ENCODE results near the gene CDK7. TPM values are rescaled to one million over a fixed set of nuclear protein-coding genes. Genes with fewer than 3 reads are reported as not detected.
"Not testable (repeated sequence)": the region's sequence is repeated elsewhere in the genome, so short reads cannot be mapped to it uniquely, and the experiment has no call there.

CDK7 gene
- polyA plus RNA-seq, 6 donors from 2014 or later: 28.8 to 55.4 (median 31.4) TPM

DNA sequence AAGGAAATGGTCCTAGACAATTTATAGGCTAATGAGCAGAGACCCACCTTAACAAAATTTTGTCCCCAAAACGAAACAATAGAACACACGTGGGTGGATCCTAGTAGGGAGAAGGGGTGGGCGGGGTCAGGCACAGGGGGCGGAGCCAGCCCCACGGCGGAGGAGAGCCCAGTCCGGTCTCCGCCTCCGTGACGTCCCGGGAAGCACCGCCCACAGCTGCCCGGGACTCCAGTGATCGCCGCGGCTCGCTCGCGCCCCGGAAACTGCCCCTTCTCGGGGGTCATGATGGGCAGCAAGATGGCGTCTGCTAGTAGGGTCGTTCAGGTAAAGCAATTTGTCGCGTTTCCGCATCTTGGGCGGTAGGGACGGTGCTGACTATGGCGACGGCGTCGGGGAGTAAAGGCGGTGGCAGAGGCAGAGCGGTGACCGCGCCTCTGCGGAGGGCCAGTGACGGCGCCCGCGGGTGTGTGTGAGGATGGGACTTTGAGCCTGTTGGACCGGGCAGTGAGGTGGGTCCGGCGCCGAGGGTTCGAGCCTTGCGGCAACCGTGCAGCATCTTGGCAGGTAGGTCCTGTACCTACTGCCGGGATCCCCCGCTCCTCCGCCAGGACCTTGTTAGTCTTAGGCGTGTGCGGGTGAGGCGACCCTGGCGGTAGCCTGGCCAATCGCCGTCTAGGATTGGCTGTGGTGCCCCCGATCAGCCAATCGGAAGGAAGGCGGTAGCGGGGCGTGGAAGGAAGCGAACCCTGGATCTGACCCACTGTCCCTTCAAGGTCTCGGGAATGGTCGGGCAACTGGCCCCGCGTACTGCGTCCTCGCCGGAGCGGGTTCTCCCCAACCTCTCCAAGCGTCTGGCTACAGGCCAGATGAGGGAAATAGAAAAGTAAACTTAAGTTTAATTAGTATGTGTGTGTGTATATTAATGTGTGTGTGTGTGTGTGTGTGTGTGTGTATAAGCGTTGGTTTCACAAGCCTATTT, 16.8 kb upstream of the CDK7 start:
- Mint-ChIP-seq H3K27ac (peak overlapping the region; percentile 97 to 99 (median 98)), H3K4me1 (peaks cover 5 to 38% (median 12%) of the 10 kb centered on the region in 3 donors), H3K36me3 (no peaks in the 10 kb centered on the region), H3K27me3 (no peaks in the 10 kb centered on the region), H3K9me3 (no peaks in the 10 kb centered on the region), H3K4me3 (peak overlapping the region; percentile 96 to 99 (median 99))
- ATAC-seq (ENCODE audit: low read depth in 2 of 2) (peak; percentile 87 to 89), DNase-seq (peak; percentile 92)

GRCh38 chr5:69219939-69220338, 14.7 kb upstream of the CDK7 start:
- no peaks in the 10 kb centered on the region for H3K27me3 Mint-ChIP-seq
- ATAC-seq (ENCODE audit: low read depth in 2 of 2) (no peak), DNase-seq (no peak)
- H3K9me3 Mint-ChIP-seq: no peaks in the 10 kb centered on the region
- peak overlapping the region in 1 of 6 donors; percentile 86 for H3K27ac Mint-ChIP-seq
- H3K4me1 Mint-ChIP-seq: peaks cover 5 to 38% (median 12%) of the 10 kb centered on the region in 3 donors
- H3K36me3 Mint-ChIP-seq: no peaks in the 10 kb centered on the region
- H3K4me3 Mint-ChIP-seq: peak overlapping the region in 3 of 8 donors; percentile 12 to 69 (median 58)

DNA sequence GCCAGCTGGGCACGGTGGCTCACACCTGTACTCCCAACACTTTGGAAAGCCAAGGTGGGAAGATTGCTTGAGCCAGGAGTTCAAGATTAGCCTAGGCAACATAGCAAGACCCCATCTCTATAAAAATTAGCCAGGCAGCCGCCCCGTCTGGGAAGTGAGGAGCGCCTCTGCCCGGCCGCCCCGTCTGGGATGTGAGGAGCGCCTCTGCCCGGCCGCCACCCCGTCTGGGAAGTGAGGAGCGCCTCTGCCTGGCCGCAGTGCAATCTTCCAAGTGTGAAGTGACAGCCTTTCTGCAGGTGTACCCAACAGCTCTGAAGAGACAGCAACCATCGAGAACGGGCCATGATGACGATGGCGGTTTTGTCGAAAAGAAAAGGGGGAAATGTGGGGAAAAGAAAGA, 14.3 kb upstream of the CDK7 start:
- H3K4me3 Mint-ChIP-seq: peak overlapping the region in 2 of 8 donors; percentile 12 to 58
- not testable (repeated sequence) for H3K9me3 Mint-ChIP-seq; ATAC-seq (ENCODE audit: low read depth in 2 of 2); H3K27me3 Mint-ChIP-seq; DNase-seq; H3K27ac Mint-ChIP-seq; H3K36me3 Mint-ChIP-seq
- H3K4me1 Mint-ChIP-seq: peaks cover 5 to 38% (median 12%) of the 10 kb centered on the region in 3 donors

DNA sequence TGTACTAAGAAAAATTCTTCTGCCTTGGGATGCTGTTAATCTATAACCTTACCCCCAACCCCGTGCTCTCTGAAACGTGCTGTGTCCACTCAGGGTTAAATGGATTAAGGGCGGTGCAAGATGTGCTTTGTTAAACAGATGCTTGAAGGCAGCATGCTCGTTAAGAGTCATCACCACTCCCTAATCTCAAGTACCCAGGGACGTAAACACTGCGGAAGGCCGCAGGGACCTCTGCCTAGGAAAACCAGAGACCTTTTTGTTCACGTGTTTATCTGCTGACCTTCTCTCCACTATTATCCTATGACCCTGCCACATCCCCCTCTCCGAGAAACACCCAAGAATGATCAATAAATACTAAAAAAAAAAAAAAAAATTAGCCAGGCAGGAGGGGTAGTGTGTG, 13.9 kb upstream of the CDK7 start:
- Mint-ChIP-seq H3K4me1 (peaks cover 5 to 36% (median 12%) of the 10 kb centered on the region in 3 donors), H3K27ac (peak overlapping the region in 1 of 6 donors; percentile 37)
- H3K36me3 Mint-ChIP-seq; DNase-seq; H3K4me3 Mint-ChIP-seq; H3K27me3 Mint-ChIP-seq; ATAC-seq (ENCODE audit: low read depth in 2 of 2); H3K9me3 Mint-ChIP-seq: not testable (repeated sequence)

DNA sequence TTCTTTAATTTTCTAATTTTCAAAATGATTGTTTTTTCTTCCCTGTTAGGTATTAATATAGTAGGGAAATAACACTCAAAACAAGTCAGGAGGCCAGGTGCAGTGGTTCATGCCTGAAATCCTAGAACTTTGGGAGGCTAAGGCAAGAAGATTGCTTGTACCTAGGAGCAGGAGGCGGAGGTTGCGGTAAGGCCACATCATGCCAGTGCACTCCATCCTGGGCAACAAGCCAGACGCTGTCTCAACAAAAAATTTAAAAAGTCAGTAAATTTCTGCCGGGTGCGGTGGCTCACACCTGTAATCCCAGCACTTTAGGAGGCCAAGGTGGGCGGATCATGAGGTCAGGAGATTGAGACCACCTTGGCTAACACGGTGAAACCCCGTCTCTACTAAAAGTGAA, 10.2 kb upstream of the CDK7 start:
- H3K4me3 Mint-ChIP-seq: no peak overlapping the region
- no peak for DNase-seq
- no peaks in the 10 kb centered on the region for H3K9me3 Mint-ChIP-seq
- no peak for ATAC-seq (ENCODE audit: low read depth in 2 of 2)
- no peaks in the 10 kb centered on the region for H3K36me3 Mint-ChIP-seq
- no peaks in the 10 kb centered on the region for H3K27me3 Mint-ChIP-seq
- no peak overlapping the region for H3K27ac Mint-ChIP-seq
- peaks cover 0 to 17% (median 5%) of the 10 kb centered on the region in 3 donors for H3K4me1 Mint-ChIP-seq

DNA sequence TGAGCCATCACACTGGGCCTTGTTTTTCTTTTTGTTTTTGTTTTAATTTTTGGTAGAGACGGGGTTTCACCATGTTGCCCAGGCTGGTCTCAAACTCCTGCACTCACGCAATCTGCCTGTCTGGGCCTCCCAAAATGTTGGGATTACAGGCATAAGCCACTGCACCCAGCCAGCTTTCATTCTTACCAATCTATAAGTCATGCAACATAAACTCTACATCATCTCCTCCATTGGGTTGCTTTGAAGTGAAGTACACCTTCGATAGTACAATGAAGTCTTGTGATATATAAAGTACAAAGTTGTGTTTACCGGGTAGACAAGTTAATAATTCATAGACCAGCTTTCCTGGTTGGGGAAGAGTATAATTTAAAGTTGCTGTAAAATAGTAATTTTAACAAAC, 8.8 kb upstream of the CDK7 start:
- ATAC-seq (ENCODE audit: low read depth in 2 of 2): no peak
- Mint-ChIP-seq H3K27ac (peak overlapping the region in 1 of 6 donors; percentile 33), H3K4me1 (peaks cover 0 to 11% (median 5%) of the 10 kb centered on the region in 3 donors), H3K9me3 (no peaks in the 10 kb centered on the region), H3K4me3 (no peak overlapping the region), H3K27me3 (no peaks in the 10 kb centered on the region), H3K36me3 (no peaks in the 10 kb centered on the region)
- no peak for DNase-seq

GRCh38 chr5:69230181-69230580, 4.5 kb upstream of the CDK7 start:
- Mint-ChIP-seq H3K9me3 (no peaks in the 10 kb centered on the region), H3K27ac (no peak overlapping the region), H3K36me3 (no peaks in the 10 kb centered on the region), H3K4me3 (no peak overlapping the region), H3K27me3 (no peaks in the 10 kb centered on the region), H3K4me1 (peaks cover 0 to 12% (median 0%) of the 10 kb centered on the region in 3 donors)
- no peak for ATAC-seq (ENCODE audit: low read depth in 2 of 2)
- DNase-seq: no peak

GRCh38 chr5:69231281-69231680, 3.4 kb upstream of the CDK7 start:
- Mint-ChIP-seq H3K36me3 (no peaks in the 10 kb centered on the region), H3K27me3 (no peaks in the 10 kb centered on the region), H3K27ac (no peak overlapping the region), H3K9me3 (no peaks in the 10 kb centered on the region), H3K4me1 (peaks cover 4 to 22% (median 10%) of the 10 kb centered on the region in 3 donors), H3K4me3 (peak overlapping the region in 1 of 8 donors; percentile 90)
- DNase-seq (no peak), ATAC-seq (ENCODE audit: low read depth in 2 of 2) (no peak)

- DNase-seq (no peak), ATAC-seq (ENCODE audit: low read depth in 2 of 2) (no peak)
- H3K27me3 Mint-ChIP-seq: no peaks in the 10 kb centered on the region
- no peaks in the 10 kb centered on the region for H3K9me3 Mint-ChIP-seq
- H3K27ac Mint-ChIP-seq: peak overlapping the region in 1 of 6 donors; percentile 56
- H3K4me3 Mint-ChIP-seq: peak overlapping the region in 2 of 8 donors; percentile 16 to 90
- no peaks in the 10 kb centered on the region for H3K36me3 Mint-ChIP-seq
- peaks cover 6 to 24% (median 15%) of the 10 kb centered on the region in 3 donors for H3K4me1 Mint-ChIP-seq
These were observed 2.8 kb upstream of the CDK7 start for GRCh38 chr5:69231851-69232250.

GRCh38 chr5:69236733-69237132, 2.0 kb downstream of the CDK7 start:
- H3K4me1 Mint-ChIP-seq: peaks cover 25 to 46% (median 33%) of the 10 kb centered on the region in 3 donors
- H3K27ac Mint-ChIP-seq: peak overlapping the region in 3 of 6 donors; percentile 60 to 88 (median 88)
- not testable (repeated sequence) for H3K9me3 Mint-ChIP-seq; ATAC-seq (ENCODE audit: low read depth in 2 of 2); H3K27me3 Mint-ChIP-seq; DNase-seq
- peaks cover 10 to 16% of the 10 kb centered on the region in 2 donors for H3K36me3 Mint-ChIP-seq
- peak overlapping the region; percentile 42 to 91 (median 72) for H3K4me3 Mint-ChIP-seq

DNA sequence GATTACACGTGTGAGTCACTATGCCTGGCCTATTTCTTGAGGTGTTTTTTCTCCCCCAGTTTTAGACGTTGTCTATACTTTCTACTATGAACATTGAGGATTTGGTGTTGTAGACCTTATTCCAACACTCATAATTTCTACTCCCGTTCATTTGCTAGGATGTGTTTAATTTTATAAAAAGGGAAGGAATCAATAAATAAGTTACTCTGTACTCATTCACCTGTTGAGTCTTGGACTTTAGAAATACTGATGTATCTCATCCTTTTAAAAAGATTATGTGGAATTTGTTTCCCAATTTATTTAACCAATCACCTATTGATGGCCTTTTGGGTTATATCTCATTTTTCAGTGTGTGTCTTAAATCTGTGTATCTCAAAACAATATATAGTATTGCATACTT, 3.2 kb downstream of the CDK7 start:
- no peaks in the 10 kb centered on the region for H3K9me3 Mint-ChIP-seq
- peaks cover 14 to 16% of the 10 kb centered on the region in 2 donors for H3K36me3 Mint-ChIP-seq
- no peaks in the 10 kb centered on the region for H3K27me3 Mint-ChIP-seq
- ATAC-seq (ENCODE audit: low read depth in 2 of 2): no peak
- H3K4me3 Mint-ChIP-seq: peak overlapping the region in 3 of 8 donors; percentile 24 to 90 (median 51)
- H3K27ac Mint-ChIP-seq: peak overlapping the region in 1 of 6 donors; percentile 47
- DNase-seq: no peak
- peaks cover 33 to 46% (median 38%) of the 10 kb centered on the region in 3 donors for H3K4me1 Mint-ChIP-seq

- no peak for ATAC-seq (ENCODE audit: low read depth in 2 of 2)
- H3K36me3 Mint-ChIP-seq: peaks cover 14 to 16% of the 10 kb centered on the region in 2 donors
- H3K9me3 Mint-ChIP-seq: no peaks in the 10 kb centered on the region
- peaks cover 38 to 52% (median 39%) of the 10 kb centered on the region in 3 donors for H3K4me1 Mint-ChIP-seq
- H3K27me3 Mint-ChIP-seq: no peaks in the 10 kb centered on the region
- peak overlapping the region in 2 of 8 donors; percentile 64 to 90 for H3K4me3 Mint-ChIP-seq
- peak overlapping the region in 3 of 6 donors; percentile 38 to 69 (median 46) for H3K27ac Mint-ChIP-seq
- DNase-seq: no peak
These were observed 4.1 kb downstream of the CDK7 start for GRCh38 chr5:69238760-69239251.

GRCh38 chr5:69242215-69242927, 7.7 kb downstream of the CDK7 start:
- DNase-seq (no peak), ATAC-seq (ENCODE audit: low read depth in 2 of 2) (no peak)
- H3K36me3 Mint-ChIP-seq: peaks cover 19 to 25% of the 10 kb centered on the region in 2 donors
- no peak overlapping the region for H3K27ac Mint-ChIP-seq
- peak overlapping the region in 1 of 8 donors; percentile 59 for H3K4me3 Mint-ChIP-seq
- peaks cover 0 to 4% (median 2%) of the 10 kb centered on the region in 7 donors for H3K9me3 Mint-ChIP-seq
- peaks cover 39 to 43% (median 40%) of the 10 kb centered on the region in 3 donors for H3K4me1 Mint-ChIP-seq
- no peaks in the 10 kb centered on the region for H3K27me3 Mint-ChIP-seq
